ENCODE results near the gene SLC17A1.
"Not testable (repeated sequence)": the region's sequence is repeated elsewhere in the genome, so short reads cannot be mapped to it uniquely, and the experiment has no call there.

SLC17A1 gene

DNA sequence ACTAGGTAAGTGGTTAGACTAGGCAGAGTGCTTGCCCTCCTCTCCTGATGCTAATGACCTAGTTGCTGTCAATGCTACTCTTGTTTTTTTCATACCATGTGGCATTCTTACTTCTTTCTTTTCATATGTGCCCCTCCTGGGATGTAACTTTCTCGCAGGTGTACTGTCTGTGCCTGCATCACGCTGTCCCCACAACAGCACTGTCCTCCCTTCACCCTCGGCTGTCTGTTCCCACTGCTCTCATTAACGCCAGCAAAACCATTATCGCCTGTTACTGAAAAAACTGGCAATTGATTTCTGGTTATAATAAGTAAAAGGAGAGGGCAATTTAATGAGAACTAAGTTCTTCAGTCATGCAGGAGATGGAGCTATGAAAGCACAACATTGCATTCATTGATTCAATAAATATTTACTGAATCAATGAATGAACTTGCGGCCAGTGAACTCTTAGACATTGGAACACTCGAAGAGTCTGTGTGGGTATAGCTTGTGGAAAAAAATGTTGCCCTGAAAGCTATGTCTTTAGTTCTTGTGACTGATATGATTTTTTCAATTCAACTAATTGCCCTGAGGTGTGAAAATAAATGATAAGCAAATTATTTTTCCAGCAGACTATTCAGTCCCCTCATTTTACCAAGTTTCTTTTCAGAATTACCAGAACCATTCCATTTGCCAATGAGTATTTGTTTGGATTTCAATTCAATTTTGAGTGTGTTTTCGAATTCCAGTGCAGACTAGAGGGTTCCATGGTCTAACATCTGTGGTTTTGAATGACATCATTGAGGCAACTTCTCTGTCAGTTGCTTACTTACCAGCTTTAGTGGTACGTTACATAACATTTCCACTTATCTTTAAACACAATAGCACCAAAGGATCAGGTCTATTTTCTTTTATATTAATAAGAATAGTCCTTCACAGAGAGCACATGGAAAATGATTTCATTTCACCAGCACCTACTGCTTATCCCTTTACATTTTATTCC is 75.2 kb downstream of the SLC17A1 start:
- no peak for DNase-seq (ENCODE audit: low read depth)

DNA sequence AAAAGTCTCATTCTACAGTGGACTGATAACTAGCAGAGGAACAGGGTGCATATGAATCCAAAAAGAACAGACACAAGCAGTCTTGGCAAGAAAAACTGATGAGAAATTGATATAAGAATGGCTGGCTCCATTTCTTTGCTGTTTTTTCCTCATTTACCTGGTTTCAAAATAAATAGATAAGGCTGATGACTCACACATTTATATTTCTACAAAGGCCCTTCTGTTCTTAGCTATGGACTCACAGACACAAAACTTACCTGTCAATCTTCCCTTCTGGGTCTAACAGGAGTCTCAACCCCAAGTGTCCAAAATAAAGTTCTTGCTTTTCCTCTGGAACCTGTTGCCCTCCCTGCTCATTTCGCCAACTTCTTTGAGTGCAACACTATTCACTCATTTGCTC is 76.4 kb downstream of the SLC17A1 start:
- DNase-seq (ENCODE audit: low read depth): no peak

DNA sequence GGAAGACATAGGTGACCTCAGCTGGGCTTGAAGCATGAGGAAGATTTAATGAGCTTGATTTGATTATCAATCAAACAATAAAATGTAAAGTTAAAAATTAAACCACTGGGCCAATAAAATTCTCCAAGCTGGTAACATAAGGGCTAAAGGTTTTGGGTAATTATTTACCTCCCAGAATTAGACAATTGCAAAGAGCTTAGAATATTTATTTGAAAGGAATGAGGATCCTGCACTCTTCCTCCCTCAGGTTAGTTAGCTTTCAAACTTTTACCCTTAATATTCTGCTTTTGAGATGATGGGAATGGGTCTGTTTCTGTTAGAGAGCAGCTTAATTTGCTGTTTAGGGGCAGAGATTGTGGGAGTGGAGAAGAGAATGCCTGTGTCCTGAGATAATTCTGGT is 77.3 kb downstream of the SLC17A1 start, which contains the start of gene SLC17A4:
SLC17A4 (plus strand) TSS at position 208 of the 400 bp plus-strand sequence. CDS start 7,221 bp downstream, outside the sequence.
- DNase-seq (ENCODE audit: low read depth): no peak

DNA sequence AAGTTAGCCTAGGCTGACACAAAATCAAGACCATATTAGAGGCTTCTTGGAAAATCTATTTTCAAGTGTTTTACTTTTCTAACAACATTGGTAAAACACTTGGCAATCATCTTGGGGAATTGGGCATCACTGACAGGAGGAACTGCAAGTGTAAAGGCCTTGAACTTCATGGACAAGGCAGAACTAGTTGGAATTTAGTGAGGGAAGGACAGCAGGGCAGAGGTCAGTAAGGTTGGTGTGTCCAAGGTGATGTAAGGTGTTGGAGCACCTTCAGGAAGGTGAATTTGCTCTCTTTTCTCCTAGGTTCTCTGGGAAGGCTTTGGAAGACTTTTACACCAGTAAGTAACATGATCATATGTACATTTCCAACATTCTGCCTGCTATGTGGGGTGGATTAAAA is 78.8 kb downstream of the SLC17A1 start:
- no peak for DNase-seq (ENCODE audit: low read depth)

DNA sequence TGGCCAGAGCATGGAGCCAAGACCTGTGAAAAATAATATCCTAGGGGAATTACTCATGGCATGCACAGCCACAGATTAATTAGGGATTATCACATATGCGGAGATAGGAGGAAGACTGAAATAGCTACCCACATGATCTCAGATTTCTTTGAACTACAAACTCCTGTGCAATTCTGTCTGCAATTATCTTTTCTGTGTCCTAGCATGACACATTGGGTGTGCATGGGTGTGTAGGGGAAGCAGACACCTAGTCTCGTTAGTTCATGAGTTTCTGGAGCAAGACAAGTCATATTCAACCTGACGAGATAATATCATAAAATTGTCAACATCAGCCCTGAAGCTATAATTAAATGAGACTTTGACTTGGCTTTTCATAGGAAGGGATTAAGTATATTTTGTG is 80.9 kb downstream of the SLC17A1 start:
- no peak for DNase-seq (ENCODE audit: low read depth)

DNA sequence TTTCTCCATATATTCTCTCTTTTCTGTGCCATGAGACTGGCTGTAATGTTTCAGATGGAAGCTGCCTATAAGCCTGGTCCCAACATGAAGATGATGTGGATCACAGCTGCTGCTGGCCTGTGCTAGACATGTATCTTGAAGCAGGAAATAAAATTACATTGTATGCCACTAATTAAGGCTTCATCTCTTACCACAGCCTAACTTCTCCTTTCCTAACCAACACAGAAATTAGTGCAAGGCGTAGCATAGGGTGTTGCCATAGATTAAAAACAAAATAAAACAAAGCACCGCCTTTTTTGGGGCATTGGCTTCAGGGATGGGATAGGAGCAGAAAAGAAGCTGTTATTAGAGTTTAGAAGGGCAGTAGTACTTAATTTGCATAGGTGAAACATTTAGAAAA is 82.0 kb downstream of the SLC17A1 start:
- DNase-seq (ENCODE audit: low read depth): no peak

DNA sequence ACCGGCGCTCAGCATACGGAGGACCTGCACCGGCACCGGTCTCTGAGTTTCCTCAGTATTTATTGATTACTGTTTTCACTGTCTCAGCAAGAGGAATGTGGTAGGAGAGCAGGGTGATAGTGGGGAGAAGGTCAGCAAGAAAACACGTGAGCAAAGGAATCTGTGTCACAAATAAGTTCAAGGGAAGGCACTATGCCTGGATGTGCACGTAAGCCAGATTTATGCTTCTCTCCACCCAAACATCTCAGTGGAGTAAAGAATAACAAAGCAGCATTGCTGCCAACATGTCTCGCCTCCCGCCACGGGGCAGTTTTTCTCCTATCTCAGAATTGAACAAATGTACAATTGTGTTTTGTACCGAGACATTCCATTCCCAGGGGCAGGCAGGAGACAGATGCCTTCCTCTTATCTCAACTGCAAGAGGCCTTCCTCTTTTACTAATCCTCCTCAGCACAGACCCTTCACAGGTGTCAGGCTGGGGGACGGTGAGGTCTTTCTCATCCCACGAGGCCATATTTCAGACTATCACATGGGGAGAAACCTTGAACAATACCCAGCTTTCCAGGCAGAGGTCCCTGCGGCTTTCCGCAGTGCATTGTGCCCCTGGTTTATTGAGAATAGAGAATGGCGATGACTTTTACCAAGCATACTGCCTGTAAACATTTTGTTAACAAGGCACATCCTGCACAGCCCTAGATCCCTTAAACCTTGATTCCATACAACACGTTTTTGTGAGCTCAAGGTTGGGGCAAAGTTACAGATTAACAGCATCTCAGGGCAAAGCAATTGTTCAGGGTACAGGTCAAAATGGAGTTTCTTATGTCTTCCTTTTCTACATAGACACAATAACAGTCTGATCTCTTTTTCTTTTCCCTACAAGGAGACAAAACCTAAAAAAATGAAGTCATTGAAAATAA is 83.0 kb downstream of the SLC17A1 start:
- not testable (repeated sequence) for DNase-seq (ENCODE audit: low read depth)

DNA sequence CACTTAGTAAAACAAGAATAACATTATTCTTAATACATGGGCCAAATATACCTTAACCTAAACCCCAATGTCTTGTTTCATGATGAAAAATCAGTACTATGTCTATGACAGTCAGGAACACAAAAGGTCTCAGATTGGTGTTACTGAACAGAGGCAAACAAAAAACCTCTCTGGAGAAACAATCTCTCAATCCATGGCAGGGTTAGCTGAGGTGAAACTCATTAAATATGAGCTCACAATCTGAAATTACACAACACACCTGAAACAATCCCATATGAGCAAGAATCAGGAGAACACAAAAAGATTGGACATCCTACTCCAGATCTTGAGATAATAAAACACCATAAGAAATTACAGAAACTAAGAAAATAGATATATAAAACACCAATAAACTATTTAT is 83.8 kb downstream of the SLC17A1 start:
- no peak for DNase-seq (ENCODE audit: low read depth)

DNA sequence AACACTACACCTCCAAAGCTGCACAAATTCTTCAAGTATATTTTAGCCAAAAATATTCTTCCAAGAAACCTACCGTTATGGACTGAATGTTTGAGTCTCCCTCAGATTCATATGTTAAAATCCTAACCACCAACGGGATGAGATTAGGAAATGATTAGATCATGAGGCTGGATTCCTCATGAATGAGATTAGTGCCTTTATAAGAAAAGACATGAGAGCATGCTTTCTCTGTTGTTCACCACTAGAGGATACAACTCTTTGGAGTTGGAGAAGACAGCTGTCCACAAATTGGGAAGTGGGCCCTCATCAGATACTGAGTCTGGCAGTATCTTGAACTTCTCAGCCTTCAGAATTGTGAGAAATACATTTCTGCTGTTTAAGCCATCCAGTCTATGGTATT is 84.4 kb downstream of the SLC17A1 start:
- no peak for DNase-seq (ENCODE audit: low read depth)

DNA sequence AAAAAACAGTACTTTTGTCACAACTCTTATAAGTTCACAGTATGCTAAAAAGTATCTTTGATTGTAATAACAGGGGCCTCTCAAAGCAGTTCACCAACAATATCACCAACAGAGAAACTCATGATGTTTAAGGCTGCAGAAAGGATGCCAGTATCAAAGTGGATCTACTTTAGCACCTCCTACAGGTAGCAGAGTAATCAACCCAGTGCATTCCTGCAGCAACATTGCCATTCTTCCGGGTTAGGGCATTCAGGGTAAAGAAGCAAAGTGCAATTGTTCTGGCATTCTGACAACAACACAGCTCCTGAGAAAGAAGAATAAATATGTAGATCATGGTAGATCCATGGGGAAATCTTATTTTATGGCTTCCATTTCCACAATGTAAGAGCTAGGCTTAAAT is 84.9 kb downstream of the SLC17A1 start:
- no peak for DNase-seq (ENCODE audit: low read depth)

DNA sequence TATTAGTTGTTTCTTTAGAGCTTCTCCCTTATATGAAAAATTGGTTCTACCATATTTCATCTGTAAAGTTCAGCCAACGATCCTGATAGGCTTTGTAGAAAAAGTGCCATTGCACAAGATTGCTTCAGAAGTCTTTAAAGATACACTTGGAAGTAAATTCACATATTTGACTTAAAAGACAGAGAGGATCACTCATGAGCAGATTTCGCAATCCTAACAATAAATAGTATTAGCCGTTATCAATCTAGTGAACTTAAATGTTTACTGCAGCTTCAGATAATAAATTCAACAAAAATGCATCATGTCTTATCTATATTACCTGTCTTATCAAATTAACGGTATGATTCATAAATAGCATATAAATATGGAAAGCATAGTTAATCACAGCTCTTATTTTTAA is 86.0 kb downstream of the SLC17A1 start:
- no peak for DNase-seq (ENCODE audit: low read depth)

DNA sequence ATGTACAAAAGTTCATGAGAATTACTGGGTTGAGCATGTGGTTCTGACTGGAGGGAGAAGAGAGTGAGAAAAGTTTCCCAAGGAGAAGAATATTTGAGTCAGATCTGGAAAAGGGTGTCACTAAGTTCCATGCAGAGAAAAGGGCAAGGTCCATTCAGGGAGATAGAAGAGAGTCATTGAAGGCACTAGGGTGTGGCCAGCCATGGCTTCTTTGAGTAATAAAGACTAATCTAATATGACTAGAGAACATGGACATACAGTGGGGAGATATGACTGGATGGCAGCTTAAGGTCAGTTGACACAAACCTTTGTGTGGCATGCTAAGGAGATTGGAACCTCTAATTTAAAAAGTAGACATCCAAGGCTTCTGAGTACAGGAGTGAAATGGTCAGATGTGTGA is 88.0 kb downstream of the SLC17A1 start:
- DNase-seq (ENCODE audit: low read depth): no peak

DNA sequence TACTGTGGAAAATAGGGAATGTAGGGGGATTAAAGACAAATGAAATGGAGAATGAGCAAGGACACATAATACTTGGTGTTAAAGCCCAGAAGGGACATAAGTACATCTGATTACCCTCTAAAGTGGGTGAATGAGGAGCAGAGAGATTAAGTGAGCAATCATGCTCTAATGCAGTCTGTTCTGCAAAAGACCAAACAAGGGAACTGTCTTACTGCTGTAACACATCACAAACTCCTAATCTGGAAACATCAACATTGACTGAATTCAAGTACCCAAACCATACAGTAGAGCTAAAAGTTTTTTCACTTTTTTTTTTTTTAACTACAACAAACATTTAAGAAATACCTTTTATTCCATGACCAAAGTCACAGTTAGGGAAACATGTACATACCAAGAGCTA is 96.6 kb downstream of the SLC17A1 start:
- DNase-seq (ENCODE audit: low read depth): no peak

All from stimulated activated CD8-positive, alpha-beta memory T cell treated with anti-CD3 and anti-CD28 coated beads, Interleukin-15, amount 100 ng/mL, for 24 hours (primary cell).